KBM-7 (cell line): Measurements from ENCODE around the gene MRGPRF.

ENCODE experiments used
- DNase-seq: peaks from one replicate; pipeline ENCODE4 v3.0.0-alpha.2; 2015
- in situ Hi-C: fragments of 300-500 bp; cut with MboI; formaldehyde crosslinking; loops from 2 replicates; pipeline ENCODE4 v1.14.3; 2020; ENCODE audit warnings: low sequenced_read_pairs, low pct_unique_long_range_greater_than_20kb, mixed read lengths

Gene MRGPRF, protein sequence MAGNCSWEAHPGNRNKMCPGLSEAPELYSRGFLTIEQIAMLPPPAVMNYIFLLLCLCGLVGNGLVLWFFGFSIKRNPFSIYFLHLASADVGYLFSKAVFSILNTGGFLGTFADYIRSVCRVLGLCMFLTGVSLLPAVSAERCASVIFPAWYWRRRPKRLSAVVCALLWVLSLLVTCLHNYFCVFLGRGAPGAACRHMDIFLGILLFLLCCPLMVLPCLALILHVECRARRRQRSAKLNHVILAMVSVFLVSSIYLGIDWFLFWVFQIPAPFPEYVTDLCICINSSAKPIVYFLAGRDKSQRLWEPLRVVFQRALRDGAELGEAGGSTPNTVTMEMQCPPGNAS

DNA sequence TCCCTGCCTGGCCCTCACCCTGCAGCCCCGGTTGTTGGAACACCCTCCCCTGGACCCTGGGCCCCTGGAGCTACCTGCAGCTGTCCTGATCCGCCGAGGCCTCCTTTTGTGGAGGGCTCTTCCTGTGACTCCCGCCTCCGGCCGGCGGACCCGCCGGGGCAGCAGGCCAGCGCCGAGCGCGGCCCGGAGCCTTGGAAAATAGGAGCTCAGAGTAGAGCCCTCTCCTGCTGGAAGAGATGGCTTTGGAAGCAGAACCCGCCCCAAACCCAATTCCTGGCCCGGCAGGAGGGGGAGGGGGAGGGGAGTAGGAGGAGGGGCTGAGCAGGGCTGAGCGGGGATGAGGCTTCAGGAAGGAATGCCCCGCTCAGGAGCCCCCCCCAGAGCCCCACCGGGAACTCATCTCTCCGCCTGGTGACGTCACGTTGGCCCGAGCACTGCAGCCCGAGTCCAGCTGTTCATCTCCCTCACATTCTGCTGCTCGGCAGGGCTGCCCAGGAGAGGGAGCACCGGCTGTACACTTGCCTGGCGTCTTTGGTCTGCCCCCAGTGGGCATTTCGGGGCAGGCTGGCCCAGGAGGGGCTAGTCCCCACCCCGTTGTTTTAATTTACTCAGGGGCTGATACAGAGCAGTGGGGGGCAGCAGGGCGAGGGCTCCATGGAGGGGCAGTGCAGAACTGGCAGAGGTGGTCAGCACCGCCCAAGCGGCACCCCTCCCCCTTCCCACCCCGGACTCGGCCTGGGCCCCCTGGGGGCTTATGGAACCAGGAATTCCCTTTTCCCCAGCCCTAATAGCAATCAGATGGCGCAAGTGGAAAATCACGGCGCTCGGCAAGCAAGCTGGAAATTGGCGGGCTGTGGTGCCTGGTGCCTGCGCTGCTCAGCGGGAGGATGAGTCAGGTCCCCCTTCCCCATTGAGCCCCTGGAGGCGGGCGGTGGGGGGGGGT, at the start of gene MRGPRF:
Gene MRGPRF (minus strand): TSS at position 238 of the 943 bp plus-strand sequence. CDS start 3,345 bp downstream, outside the sequence.
- in situ Hi-C loops, result no loop called here
- no peak for DNase-seq

DNA sequence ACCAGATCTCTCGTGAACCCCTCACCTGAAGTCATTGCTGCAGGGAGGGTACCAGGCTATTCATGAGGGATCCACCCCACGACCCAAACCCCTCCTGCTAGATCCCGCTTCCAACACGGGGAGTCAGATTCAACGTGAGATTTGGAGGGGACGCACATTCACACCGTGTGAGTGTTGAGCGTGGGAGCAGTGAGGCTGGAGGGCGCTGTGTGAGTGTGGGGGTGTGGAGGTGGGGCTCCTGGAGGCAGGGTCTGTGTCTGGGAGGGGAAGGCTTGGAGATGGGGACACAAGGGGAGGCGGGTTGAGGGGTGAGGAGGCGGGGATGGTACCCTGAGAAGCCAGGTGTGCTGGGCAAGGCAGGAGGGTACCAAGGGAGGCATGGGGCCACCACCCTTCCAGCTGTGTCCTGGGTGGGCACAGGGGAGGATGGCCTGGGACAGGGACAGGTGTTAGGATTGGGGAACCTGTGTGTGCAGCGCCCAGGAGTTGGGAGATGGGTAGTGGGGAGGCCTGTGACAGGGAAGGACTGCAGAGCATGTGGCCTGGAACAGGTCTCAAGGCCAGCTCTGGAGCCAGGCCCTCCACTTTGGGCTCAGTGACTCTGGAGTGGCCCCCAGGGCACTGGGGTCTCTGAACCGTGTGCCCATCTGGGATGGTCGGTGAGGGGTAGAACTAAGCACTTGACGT, 49.3 kb upstream of the MRGPRF start:
- in situ Hi-C loops, result no loop called here

DNA sequence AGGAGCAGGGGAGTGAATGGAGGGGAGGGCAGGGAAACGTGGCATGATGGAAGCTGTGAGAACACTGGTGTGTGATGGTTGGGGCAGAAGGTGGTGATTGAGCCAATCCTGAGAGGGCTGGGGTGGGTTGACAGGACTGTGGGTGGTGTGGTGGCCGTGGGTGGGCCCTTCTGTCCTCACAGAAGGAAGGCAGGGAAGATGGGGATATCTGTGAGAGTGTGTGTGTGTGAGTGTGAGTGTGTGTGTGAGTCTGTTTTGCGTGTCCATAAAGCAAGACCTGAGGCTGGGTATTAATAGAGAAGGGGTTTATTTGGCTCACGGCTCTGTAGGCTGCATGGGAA, 48.6 kb upstream of the MRGPRF start:
- in situ Hi-C loops, result no loop called here
- DNase-seq, result no peak

More for the DNA sequence above, 49.3 kb upstream of the MRGPRF start:
- DNase-seq, result no peak

DNA sequence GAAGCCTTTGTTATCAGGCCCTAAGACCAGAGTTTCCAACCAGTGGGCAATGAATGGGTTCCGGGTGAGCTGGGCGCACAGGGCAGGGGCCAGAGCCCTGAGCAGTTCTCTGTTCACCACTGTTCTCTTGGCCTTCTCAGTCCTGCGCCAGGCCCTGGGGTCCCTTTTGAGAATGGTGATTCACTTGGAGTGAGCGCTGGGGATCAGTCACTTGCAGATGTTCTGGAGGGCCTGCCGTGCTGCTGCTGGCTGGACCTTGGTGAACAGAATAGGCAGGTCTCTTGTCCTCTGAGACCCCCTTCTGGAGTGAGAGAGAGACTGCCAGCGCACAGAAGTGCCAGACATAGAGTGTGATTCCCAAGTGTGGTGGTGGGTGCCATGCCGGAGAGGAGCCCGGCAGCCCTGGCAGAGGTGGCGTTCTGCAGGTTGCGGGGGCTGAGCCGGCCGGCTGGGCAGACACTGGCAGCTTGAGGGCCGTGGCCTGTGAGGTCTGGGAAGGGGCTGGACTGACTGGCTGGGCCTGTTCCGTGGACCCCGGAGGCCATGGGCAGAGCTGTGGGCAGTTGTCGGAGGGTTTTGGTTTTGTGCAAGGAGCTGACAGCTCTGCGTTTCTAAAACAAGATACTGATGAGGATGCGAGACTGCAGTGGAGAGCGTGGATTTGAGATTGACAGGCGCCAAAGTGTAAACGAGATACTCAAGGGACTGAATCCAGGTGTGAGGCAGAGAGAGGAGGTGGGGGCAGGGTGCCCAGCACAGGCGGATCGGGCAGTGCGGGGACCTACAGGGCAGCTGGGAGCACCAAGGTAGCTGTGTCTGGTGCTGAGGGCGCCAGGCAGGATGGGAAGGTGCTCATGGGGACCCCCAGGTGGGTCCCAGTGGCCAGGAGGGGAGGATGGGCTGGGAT, 48.0 kb upstream of the MRGPRF start:
- no peak for DNase-seq

DNA sequence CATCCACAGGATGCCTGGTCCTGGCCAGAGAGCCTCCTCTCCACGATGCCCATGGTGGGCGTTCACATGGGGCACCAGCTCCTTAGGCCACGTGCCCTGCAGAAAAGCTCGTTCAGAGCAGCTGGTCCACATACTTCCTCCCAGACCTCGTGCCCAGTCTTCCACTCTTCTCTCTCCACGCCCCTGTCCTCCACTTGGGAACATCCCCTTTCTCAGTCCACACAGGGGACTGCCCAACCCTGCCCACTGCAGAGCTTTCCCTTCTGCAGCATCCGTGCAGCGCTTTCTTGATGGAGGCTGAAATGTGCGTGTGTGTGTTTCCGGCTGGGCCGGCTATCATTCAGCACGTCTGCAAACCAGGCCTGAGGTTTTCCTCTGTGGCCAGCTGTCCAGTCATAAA, 46.9 kb upstream of the MRGPRF start:
- no peak for DNase-seq
- in situ Hi-C loops, result no loop called here

More for the DNA sequence above, 48.0 kb upstream of the MRGPRF start:
- in situ Hi-C loops, result no loop called here

DNA sequence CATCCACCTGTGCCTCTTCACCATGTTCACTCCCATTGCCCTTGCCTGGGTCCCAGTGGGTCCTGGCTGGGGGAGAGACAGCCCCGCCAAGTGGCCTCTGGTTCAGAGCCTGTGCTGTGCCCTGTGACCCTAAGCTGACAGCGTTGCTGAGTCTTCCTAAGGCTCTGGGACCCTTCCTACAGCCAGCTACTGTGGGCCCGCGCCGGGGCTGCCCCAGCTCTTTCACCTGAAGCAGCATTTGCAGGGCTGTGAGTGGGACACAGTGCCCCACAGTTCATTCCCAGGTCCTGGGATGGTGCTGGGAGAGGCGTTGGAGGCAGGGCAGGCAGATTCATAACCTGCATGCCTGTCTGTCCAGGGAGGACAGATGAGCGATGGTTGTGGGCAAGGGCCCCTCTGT, 46.4 kb upstream of the MRGPRF start:
- in situ Hi-C loops, result no loop called here
- DNase-seq, result no peak

DNA sequence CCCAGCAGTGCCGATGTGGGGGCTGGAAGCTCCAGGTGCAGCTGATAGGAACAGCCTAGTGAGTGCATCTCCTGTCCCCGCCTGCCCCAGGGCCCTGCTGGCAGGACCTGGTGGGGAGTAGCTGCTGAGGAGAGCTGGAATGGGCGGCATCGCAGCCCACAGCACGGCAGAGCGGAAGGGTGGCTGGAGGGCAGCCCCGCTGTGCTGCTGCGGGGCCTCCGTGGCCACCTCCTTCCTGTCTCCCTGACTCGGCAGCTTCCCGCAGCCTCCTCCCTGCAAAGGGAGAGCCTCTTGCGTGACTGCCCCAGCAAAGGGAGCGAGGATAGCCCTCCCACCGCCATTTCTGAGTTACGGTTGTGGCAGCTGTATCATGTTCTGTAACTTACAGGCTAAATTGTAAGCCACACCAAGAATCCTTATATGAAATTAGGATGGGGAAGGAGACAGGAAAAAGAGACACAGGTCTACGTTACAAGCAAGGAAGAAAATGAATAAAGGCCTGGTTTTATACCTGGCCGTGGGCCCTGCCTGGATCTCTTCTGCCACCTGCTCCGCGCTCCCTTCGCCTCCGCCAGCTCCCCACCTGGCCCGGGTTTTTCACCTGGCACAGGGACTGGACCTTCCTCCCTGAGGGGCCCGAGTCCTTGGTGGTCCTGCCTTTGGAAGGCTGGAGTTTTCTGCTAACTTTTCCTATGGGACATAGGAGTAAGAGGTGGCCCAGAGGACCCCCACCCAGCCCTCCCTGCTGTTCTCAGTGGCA, 45.6 kb upstream of the MRGPRF start:
- in situ Hi-C loops, result no loop called here
- no peak for DNase-seq

DNA sequence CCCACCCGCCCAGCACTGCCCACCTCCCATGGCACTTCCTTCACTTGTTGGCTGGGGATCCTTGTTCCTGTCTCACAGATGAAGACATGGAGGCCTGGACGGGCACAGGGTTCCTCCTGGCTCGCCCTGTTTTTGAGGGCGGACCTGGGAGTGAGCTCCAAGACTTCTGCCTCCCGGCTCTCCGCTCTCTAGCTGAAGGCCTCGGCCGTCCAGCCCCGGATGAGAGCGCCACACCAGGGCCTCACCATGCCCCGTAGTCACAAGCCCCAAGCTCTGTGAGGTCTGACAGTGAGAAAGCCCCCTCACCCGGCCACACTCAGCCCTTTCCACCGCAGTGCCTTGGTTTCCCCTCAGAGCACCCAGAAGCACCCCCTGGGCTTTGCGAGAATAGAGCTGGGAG, 44.8 kb upstream of the MRGPRF start:
- in situ Hi-C loops, result no loop called here

DNA sequence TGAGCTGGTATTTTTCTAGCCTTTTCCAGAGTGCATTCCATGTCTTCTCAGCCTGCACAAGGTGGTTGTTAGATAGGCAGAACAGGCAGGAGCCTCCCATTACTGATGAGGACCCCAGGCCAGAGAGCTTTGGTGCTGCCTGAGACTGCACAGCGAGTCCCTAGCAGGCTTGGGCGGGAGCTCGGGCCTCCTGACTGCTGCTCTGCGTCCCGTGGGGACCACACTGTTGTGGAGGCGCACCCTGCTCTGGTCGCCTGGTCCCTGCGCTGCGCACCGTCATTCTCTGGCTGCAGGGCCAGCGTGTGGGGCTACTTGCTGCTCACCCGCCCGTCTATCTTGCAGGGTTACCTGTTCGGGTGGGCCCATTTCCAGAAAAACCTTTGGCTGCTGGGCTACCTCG, 44.2 kb upstream of the MRGPRF start:
- no peak for DNase-seq
- in situ Hi-C loops, result no loop called here

More for the DNA sequence above, 44.8 kb upstream of the MRGPRF start:
- DNase-seq, result no peak

DNA sequence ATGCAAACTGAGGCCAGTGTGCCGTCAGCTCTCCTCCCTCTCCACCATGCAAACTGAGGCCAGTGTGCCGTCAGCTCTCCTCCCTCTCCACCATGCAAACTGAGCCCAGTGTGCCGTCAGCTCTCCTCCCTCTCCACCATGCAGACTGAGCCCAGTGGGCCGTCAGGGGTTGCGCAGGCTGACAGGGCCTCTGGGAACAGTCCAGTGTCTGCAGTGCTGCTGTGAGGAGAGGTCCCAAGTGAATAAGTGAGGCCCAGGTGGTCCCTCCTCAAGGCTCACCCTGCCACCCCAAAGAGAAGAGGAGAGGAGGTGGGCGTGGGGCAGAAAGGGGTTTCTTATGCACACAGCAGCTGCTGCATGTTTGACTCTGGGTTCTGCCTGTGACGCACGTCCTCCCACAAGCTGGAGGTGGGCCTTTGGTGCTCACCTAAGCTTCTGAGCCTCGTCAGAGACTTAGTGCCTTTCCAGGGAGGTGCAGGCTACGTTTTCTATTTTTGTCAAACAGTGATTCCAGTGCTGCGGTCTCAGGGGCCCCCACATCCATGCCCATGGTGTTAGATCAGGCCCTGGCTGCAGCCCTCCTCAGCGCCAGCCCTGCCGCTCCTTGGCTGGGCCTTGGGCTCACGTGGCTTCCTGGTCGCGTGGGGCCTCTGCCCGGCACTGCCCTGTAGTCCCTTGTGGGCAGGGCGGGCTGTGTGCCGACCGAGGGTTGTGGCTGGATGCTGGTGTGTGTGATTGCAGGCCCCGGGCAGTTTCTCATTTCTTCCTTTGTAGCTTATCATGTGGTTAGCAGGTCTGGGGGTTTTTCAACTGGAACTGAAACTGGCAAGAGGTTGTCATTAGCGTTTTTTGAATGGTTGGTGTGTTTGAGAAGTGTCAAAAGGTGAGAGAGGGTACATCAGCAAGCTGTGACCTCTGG, 42.8 kb upstream of the MRGPRF start:
- DNase-seq, result no peak
- in situ Hi-C loops, result no loop called here

DNA sequence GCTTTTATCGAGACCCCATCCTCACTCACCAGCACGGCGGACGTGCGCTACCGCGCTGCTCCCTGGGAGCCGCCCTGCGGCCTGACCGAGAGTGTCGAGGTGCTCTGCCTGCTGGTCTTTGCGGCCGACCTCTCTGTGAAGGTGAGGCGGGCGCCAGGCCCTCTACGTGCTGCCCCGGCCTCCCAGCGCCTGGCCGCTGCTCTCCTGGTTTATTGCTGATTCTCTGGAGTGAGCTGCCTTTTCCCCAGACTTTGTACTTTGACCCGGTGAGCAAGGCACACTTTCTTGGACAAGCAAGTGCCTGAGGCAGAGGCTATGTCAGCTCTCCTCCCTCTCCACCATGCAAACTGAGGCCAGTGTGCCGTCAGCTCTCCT, 42.2 kb upstream of the MRGPRF start:
- no peak for DNase-seq
- in situ Hi-C loops, result no loop called here

DNA sequence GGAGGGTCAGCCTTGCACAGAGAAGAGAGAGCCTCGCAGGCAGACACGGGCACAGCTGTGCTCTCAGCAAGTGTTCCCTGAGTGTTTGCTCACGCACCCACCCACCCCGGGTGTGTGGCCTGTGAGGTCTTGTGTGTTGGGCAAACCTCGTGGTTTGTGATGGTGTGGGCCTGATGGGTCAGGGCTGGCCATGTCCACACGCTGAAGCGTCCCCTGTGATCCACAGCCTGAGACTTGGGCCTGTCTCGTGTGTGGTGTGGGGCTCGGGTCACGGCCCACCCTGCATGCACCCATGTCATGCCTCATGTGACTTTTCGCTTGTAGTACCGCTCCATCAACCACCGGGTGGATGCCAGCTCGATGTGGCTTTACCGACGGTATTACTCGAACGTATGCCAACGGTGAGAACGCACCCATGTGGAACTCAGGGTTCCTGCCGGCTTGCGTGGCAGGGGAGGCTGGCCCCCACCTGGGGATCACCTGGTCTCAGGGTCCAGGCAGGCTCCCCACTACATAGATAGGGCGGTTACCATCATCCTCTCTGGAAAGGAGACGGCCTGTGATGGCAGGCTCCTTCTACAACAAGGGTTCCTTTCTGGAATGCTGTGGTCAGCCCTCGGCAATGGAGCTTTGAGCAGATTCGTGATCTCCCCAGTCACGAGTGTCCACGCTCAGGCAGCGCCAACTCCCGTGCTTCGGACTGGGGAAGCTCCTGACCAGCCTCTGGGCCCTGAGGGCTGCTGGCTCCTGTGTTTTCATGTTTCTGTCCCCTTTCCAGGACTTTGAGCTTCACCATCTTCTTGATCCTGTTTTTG, 41.6 kb upstream of the MRGPRF start:
- in situ Hi-C loops, result no loop called here
- DNase-seq, result no peak

DNA sequence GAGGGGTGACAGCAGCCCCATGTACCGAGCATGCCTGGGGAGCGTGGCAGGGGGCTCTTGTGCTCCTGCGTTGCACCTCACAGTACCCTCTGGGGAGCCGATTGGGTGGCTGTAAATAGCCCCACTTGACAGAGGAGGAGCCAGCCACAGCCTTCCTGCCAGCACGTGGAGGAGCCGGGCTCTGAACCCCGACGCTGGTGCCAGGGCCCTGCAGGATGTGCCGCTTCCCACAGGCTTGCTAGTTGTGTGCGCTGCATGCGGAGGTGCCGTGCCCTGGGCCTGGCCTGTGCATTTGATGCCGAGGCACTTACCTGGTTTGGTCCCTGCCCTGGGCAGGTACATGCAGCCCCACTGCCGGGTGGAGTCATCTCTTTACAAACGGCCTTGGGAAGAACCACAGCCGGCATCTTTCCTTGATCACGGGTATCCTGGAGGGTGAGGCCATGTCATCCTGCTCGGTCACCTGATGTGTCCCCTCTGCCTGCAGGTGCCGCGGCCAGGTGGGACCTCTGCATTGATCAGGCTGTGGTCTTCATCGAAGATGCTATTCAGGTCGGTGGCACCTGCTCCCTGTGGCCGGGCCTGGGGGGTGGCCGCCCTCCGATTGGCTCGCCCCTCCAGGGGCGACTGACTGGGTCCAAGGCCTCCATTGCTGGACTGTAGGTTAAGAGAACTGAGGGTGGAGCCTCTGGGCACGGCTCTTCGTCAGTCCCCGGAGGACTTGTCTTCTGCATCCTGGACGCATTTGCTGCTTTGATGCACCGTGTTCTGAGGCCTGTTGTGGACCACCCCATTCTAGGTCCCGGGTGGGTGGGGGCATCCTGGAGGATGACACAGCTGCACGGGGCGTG, 40.7 kb upstream of the MRGPRF start:
- in situ Hi-C loops, result no loop called here
- no peak for DNase-seq

DNA sequence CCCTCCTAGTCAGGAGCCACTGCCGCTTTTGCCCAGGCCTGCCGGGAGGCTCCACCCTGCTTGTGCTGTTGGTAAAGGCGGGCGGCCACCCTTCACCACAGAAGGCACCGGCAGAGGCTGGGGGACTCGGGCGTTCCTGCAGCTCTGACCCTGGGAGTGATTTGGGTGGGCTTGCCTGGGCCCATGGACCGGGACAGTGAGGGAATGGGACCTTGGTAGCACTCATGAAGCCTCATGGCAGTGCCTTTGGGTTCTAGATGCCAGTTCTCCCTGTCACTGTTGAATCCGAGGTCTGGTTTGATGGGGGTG, 40.1 kb upstream of the MRGPRF start:
- no peak for DNase-seq
- in situ Hi-C loops, result no loop called here

DNA sequence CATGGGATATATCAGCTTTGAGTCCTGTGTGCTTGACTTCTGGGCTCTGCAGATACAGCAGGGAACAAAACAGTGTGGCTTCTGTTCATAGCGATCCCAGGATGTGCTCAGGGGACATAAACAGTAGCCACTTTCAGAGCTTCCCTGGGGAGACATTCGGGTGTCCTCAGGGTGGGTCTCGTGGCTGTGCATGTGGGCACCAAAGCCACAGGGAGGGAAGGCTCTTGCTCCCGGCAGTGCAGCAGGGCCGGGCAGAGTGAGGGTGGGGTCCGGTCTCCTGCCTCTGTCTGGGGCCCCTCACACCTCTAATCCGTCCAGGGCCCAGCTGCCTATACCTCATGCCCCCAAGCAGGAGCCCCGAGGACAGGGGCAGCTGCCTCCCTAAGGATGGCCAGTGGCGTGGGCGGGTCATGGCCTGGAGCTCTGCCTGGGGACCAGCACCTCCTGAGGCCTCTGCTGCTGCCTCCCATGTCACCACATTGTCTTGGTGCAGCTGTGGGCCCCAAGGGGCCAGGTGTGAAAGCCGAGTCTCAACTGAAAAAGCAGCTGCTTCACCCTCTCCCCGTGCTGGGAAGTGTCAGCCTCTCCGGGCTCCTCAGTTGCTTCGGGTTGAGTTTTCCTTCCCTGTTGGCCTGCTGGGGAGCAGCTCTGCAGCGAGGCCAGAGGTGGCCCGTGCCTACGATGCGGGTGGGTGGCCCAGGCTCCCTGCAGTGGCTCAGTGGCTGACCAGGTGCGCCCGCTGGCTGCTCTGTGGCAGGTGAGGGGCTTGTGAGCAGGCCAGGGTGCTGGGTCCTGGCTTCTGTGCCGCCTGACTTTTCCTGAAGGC, 39.5 kb upstream of the MRGPRF start:
- in situ Hi-C loops, result no loop called here
- no peak for DNase-seq
